ENCODE results near the gene SCLT1. TPM values are rescaled to one million over a fixed set of nuclear protein-coding genes. Genes with fewer than 3 reads are reported as not detected.

Gene SCLT1
- total and polyA plus RNA-seq, 2 of the 8 experiments (the other 6 are each of a cell fraction or from before 2014, with no cell fraction given) = 4.8 to 13.1 TPM

GRCh38 chr4:128955751-128956150 is 137.6 kb downstream of the SCLT1 start (continued):
- TF ChIP-seq ATF2 (IDR thresholded peaks at IDR 0.05; ENCODE audit: low read length) (no peak), CHD1 (IDR thresholded peaks at IDR 0.05; ENCODE audit: low read depth, low read length) (no peak), E2F6 (IDR thresholded peaks at IDR 0.05) (no peak), CTBP2 (IDR thresholded peaks at IDR 0.05; ENCODE audit: borderline replicate concordance, insufficient read depth, insufficient read length, low read length) (no peak), SUZ12 (IDR thresholded peaks at IDR 0.05; ENCODE audit: low read length) (no peak), EP300 (IDR thresholded peaks at IDR 0.05; ENCODE audit: borderline replicate concordance in 1 of 2, low read depth in 2 of 2, low read length in 2 of 2) (no peak), POLR2A (IDR thresholded peaks at IDR 0.05; ENCODE audit: control extremely low read depth in 1 of 2, low read depth in 2 of 2, low read length in 2 of 2) (no peak)

Data from H1 (cell line).